Keratinocyte (primary cell): ENCODE data around the gene CAMKMT. TPM values are rescaled to one million over a fixed set of nuclear protein-coding genes. Genes with fewer than 3 reads are reported as not detected.

Source experiments
- DNase-seq: peaks from one replicate; pipeline ENCODE4 v3.0.0-alpha.2; 2011; ENCODE audit warnings: low read depth, missing footprints, low spot score
- FAIRE-seq: peaks from 2 replicates; lab custom pipeline; 2011; peaks lifted over from hg19 to GRCh38; lab: Jason Lieb, UNC
- H2AFZ ChIP-seq: 2 replicates; pipeline ENCODE4 v1.6.0; 2012; ENCODE audit warnings: low read length, control low read depth, inconsistent platforms; ENCODE audit not compliant: control insufficient read depth
- H3K27ac ChIP-seq: 2 replicates; pipeline ENCODE4 v1.5.1; 2011; ENCODE audit warnings: low read length; ENCODE audit not compliant: control insufficient read depth, insufficient read depth
- H3K27me3 ChIP-seq: 3 replicates; pipeline ENCODE4 v1.6.0; 2011; ENCODE audit warnings: low read length; ENCODE audit not compliant: control insufficient read depth, insufficient read depth; ENCODE audit errors: extremely low read depth
- H3K36me3 ChIP-seq, 2 experiments: 2 replicates in 1 of 2; 3 replicates in 1 of 2; pipeline ENCODE4 v1.5.1; 2011; ENCODE audit warnings: low read length in 2 of 2, mild to moderate bottlenecking in 1 of 2; ENCODE audit not compliant: control insufficient read depth in 2 of 2, insufficient read depth in 2 of 2; ENCODE audit errors: extremely low read depth in 1 of 2
- H3K4me1 ChIP-seq: 3 replicates; pipeline ENCODE4 v1.5.1; 2011; ENCODE audit warnings: low read length; ENCODE audit not compliant: control insufficient read depth, insufficient read depth; ENCODE audit errors: extremely low read depth
- H3K4me2 ChIP-seq: 3 replicates; pipeline ENCODE4 v1.6.0; 2011; ENCODE audit warnings: low read depth, low read length; ENCODE audit not compliant: control insufficient read depth, insufficient read depth; ENCODE audit errors: extremely low read depth
- H3K4me3 ChIP-seq, 3 experiments: fragments of 200-600 bp in 1 of 3; sonication (generic) in 1 of 3; 2 replicates in 2 of 3; 3 replicates in 1 of 3; pipeline ENCODE4 v1.5.1; 2011 to 2016; ENCODE audit warnings: low read length in 3 of 3, mild to moderate bottlenecking in 3 of 3, control low read depth in 2 of 3, inconsistent platforms in 1 of 3, low read depth in 1 of 3, mixed read lengths in 1 of 3, mixed run types in 1 of 3, moderate library complexity in 1 of 3; ENCODE audit not compliant: control insufficient read depth in 2 of 3, insufficient read depth in 2 of 3; ENCODE audit errors: extremely low read depth in 1 of 3
- H3K79me2 ChIP-seq: 2 replicates; pipeline ENCODE4 v1.6.0; 2012; ENCODE audit warnings: low read length; ENCODE audit not compliant: control insufficient read depth, insufficient read depth
- H3K9ac ChIP-seq: 3 replicates; pipeline ENCODE4 v1.6.0; 2011; ENCODE audit warnings: low read length; ENCODE audit not compliant: control insufficient read depth, insufficient read depth; ENCODE audit errors: extremely low read depth
- H3K9me1 ChIP-seq: 3 replicates; pipeline ENCODE4 v1.6.0; 2011; ENCODE audit warnings: low read length; ENCODE audit not compliant: control insufficient read depth, insufficient read depth; ENCODE audit errors: extremely low read depth
- H3K9me3 ChIP-seq: 2 replicates; pipeline ENCODE4 v1.5.1; 2012; ENCODE audit warnings: low read depth, low read length; ENCODE audit not compliant: control insufficient read depth
- H4K20me1 ChIP-seq: 3 replicates; pipeline ENCODE4 v1.6.0; 2011; ENCODE audit warnings: low read length; ENCODE audit not compliant: control insufficient read depth, insufficient read depth; ENCODE audit errors: extremely low read depth
- CTCF ChIP-seq, 3 experiments: IDR thresholded peaks in 1 of 3; conservative IDR thresholded peaks in 1 of 3; optimal IDR thresholded peaks in 1 of 3; 2 replicates in 2 of 3; 3 replicates in 1 of 3; pipeline versions ENCODE3 to v1.5.1; 2011; ENCODE audit warnings: low read length in 3 of 3, mild to moderate bottlenecking in 3 of 3, moderate library complexity in 2 of 3, control low read depth in 1 of 3, inconsistent platforms in 1 of 3; ENCODE audit not compliant: insufficient read depth in 2 of 3; ENCODE audit errors: extremely low read depth in 1 of 3
- EZH2 ChIP-seq: IDR thresholded peaks from one replicate; pipeline ENCODE4 v1.6.1; 2012; ENCODE audit warnings: inconsistent platforms, mild to moderate bottlenecking, low read length, moderate library complexity
- dilution Hi-C: fragments of 300-500 bp; cut with MboI; formaldehyde crosslinking; loops from one replicate; pipeline ENCODE4 v1.7.0; 2020; ENCODE audit warnings: low sequenced_read_pairs; ENCODE audit not compliant: extremely low pct_ligation_motif_present
- polyA plus RNA-seq, 5 experiments: library from polyadenylated mRNA; depleted of rRNA in 3 of 5; stranded (reverse) in 3 of 5; stranded (forward) in 1 of 5; unstranded in 1 of 5; fragments of >200 nt; gene quantifications; 1 replicate in 1 of 5; 2 replicates in 3 of 5; 3 replicates in 1 of 5; pipeline versions ENCODE4 v1.2.1 to v1.2.3, GENCODE V29; 2011 to 2012; ENCODE audit warnings: missing spikeins in 2 of 5, low read depth in 1 of 5, low replicate concordance in 1 of 5

CAMKMT gene
- polyA plus RNA-seq, 1 donor (not counting 4 experiments of a cell fraction or from before 2014, with no cell fraction given), result 9.9 TPM

- Histone ChIP-seq H3K9me3 (no peaks in the 10 kb centered on the region), H3K4me3 (no peak overlapping the region), H3K9ac (no peak overlapping the region), H3K4me1 (peaks cover 11% of the 10 kb centered on the region), H3K27me3 (no peaks in the 10 kb centered on the region), H4K20me1 (no peaks in the 10 kb centered on the region), H3K27ac (no peak overlapping the region), H3K79me2 (no peaks in the 10 kb centered on the region), H3K4me2 (no peak overlapping the region), H2AFZ (no peak overlapping the region), H3K9me1 (no peaks in the 10 kb centered on the region), H3K36me3 (no peaks in the 10 kb centered on the region)
- dilution Hi-C loops, result no loop called here
- no peak for DNase-seq
- FAIRE-seq, result no peak
- TF ChIP-seq EZH2 (no peak), CTCF (optimal IDR thresholded peaks at IDR 0.05 in 1 of 3, IDR thresholded peaks at IDR 0.05 in 1 of 3, conservative IDR thresholded peaks at IDR 0.05 in 1 of 3; ENCODE audit: extremely low read depth in 1 of 3, insufficient read depth in 2 of 3, low read length in 3 of 3) (no peak)
Observed at GRCh38 chr2:44564752-44565151, 203.0 kb downstream of the CAMKMT start.

- H3K9ac ChIP-seq, result no peak overlapping the region
- no peak for DNase-seq
- dilution Hi-C loops, result no loop called here
- H3K9me1 ChIP-seq, result no peaks in the 10 kb centered on the region
- no peak overlapping the region for H3K27ac ChIP-seq
- no peaks in the 10 kb centered on the region for H4K20me1 ChIP-seq
- TF ChIP-seq CTCF (optimal IDR thresholded peaks at IDR 0.05 in 1 of 3, IDR thresholded peaks at IDR 0.05 in 1 of 3, conservative IDR thresholded peaks at IDR 0.05 in 1 of 3; ENCODE audit: extremely low read depth in 1 of 3, insufficient read depth in 2 of 3, low read length in 3 of 3) (no peak), EZH2 (no peak)
- H3K79me2 ChIP-seq, result no peaks in the 10 kb centered on the region
- no peaks in the 10 kb centered on the region for H3K36me3 ChIP-seq
- H3K27me3 ChIP-seq, result no peaks in the 10 kb centered on the region
- H3K4me3 ChIP-seq, result no peak overlapping the region
- no peak for FAIRE-seq
- H3K4me2 ChIP-seq, result no peak overlapping the region
- no peak overlapping the region for H2AFZ ChIP-seq
- no peaks in the 10 kb centered on the region for H3K9me3 ChIP-seq
- H3K4me1 ChIP-seq, result peaks cover 13% of the 10 kb centered on the region
Observed at GRCh38 chr2:44566059-44566458, 204.3 kb downstream of the CAMKMT start.
